ENCODE results near the gene KIF20B.

GRCh38 chr10:89655722-89656121 is 45.7 kb upstream of the KIF20B start:
- no peak for TF ChIP-seq SIN3A (IDR thresholded peaks at IDR 0.05; ENCODE audit: borderline replicate concordance, insufficient read depth, low read depth, low read length)
- no peak for TF ChIP-seq CTCF (IDR thresholded peaks at IDR 0.05)
